Brain microvascular endothelial cell (primary cell): ENCODE data around the gene KCNQ1.

Experiments
- DNase-seq: peaks from one replicate; pipeline ENCODE4 v3.0.0-alpha.2; 2020
- H3K27ac ChIP-seq: fragments of 250-450 bp; sonication (Bioruptor Pico); 2 replicates; pipeline ENCODE4 v1.5.1; 2020; ENCODE audit warnings: mild to moderate bottlenecking, moderate library complexity
- H3K27me3 ChIP-seq: fragments of 250-450 bp; sonication (Bioruptor Pico); replicated peaks from 2 replicates; pipeline ENCODE4 v1.5.1; 2020; ENCODE audit warnings: mild to moderate bottlenecking
- H3K36me3 ChIP-seq: fragments of 250-450 bp; sonication (Bioruptor Pico); replicated peaks from 2 replicates; pipeline ENCODE4 v1.5.1; 2020; ENCODE audit warnings: mild to moderate bottlenecking
- H3K4me3 ChIP-seq: 2 replicates; pipeline ENCODE4 v1.5.1; 2011; ENCODE audit warnings: low read depth, mild to moderate bottlenecking, control low read depth, low read length, moderate library complexity
- CTCF ChIP-seq: IDR thresholded peaks from 2 replicates; pipeline ENCODE4 v1.5.1; 2011; ENCODE audit warnings: low read depth, mild to moderate bottlenecking, moderate library complexity, low read length, control low read depth, inconsistent platforms; ENCODE audit errors: missing control alignments
- in situ Hi-C: cut with HindIII; loops from 2 replicates; pipeline ENCODE4 v1.10.0; 2017; ENCODE audit warnings: low sequenced_read_pairs, low pct_ligation_motif_present

Gene KCNQ1

GRCh38 chr11:2685566-2686359, 241.0 kb downstream of the KCNQ1 start:
- Histone ChIP-seq H3K27ac (no peak overlapping the region), H3K27me3 (no peaks in the 10 kb centered on the region), H3K36me3 (no peaks in the 10 kb centered on the region), H3K4me3 (no peak overlapping the region)
- no peak for DNase-seq
- no peak for TF ChIP-seq CTCF
- in situ Hi-C loops, result no loop called here

DNA sequence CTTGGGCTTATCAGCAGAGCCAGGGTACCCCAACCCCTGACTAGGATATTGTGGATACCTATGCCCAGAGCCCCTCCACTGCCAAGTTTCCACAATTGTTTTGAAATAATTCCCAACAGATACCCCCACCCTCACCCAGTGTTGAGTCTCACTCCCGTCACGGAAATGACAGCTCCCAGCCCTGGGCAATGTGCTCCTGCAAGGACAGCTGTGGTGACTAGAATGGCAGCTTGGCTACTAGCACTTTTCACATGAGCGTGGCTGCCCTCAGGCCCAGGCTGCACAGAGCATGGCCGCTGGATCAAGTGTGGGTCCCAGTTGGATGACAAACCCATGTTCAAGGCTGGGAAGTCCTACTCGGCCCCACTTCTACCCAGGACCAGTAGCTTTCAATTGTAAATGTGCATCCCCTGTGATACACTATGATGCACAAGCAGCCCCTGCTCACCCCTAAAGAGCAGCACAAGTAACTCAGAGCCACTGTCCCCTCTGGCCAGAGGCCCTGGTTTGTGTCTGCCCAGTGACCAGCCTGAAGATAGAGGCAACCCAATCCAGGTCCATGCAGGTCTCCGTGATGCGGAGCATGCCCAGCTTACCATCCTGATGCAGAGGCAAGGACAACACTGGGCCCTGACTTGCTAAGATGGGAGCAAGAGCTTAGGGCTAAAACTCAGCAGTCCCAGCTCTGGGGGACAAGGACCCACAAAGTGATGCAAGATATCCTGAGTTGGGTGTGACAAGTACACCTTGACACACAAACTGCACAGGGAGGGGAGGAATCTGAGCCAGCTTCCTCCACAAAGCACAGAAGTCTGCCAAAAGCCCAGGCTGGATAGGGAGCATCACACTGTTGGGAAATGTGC, 241.8 kb downstream of the KCNQ1 start:
- DNase-seq, result no peak
- no peak for TF ChIP-seq CTCF
- in situ Hi-C loops, result no loop called here
- Histone ChIP-seq H3K27me3 (no peaks in the 10 kb centered on the region), H3K4me3 (no peak overlapping the region), H3K27ac (no peak overlapping the region), H3K36me3 (no peaks in the 10 kb centered on the region)

DNA sequence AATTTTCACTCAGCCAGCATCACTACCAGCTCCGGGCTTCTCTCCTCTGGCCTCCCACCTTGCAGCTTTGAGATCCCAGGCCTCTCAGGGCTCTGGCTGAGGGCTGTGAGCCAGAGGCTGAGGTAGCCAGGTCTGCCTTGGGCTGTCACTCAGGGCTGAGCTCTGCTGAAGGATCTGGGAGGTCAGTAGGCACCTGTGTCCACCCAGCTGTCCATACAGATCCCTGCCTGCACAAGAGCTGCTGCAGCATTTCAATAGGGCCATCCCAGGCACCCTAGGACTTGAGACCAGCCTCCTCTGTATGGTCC, 242.4 kb downstream of the KCNQ1 start:
- TF ChIP-seq CTCF, result no peak
- DNase-seq, result no peak
- no peak overlapping the region for H3K27ac ChIP-seq
- no peaks in the 10 kb centered on the region for H3K27me3 ChIP-seq
- no peaks in the 10 kb centered on the region for H3K36me3 ChIP-seq
- H3K4me3 ChIP-seq, result no peak overlapping the region
- in situ Hi-C loops, result no loop called here

DNA sequence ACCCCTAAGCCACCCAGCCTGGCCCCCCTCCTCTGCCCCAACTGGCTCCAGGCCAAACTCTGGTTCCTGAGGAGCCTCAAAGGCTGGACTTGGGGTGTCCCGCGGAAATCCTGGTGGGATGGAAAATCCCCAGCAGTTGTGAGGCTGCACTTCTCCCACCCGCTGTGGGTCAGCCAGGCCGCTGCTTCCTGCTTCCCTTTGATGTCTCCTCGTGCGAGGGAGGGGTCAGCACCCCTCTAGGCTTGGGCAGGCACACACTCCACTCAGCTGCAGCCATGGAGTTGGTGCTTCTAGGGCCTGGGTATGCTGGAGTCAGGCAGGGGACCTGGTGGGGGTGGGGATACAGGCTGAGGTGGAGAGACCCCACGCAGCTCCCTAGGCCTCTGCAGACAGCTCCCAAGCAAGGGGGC, 243.0 kb downstream of the KCNQ1 start:
- in situ Hi-C loops, result no loop called here

DNA sequence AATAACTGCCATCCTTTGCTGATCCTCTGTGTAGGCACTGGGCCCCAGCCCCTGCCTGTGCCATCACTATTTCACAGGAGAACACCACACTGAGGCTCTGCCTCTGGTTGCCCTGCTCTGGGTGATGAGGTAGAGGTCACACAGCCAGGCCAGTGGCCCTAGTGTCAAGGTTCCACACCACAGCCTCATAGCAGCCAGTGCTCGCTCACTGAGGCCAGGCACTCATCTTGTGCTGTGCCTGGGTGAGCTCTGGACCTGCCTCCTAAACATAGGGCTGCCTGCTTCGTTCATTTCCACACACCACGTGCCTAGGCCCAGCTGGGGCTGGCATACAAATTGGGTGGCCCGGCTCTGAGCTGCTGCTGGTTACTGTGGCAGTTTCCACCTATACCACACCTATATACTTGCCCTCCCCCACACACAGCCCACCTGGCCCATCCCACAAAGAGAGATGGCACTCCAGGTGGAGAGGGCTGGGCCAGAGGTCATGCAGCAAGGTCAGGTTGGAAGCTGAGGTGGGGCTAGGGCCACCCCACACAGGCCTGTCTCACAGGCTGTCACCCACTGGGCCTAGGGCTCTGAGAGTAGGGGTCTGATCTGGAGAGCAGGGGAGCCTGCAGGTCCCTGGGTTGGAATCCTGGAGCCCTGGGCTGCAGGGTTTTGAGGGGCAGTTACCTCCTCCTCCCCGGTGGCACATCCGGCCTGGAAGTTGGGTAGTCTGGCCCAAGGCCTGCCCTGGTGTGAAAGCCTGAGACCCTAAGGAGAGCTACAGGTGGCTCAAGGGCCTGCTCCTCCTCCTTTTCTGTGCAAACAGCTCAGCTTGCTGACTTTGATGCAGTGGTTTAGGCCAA, 243.8 kb downstream of the KCNQ1 start:
- no peak overlapping the region for H3K27ac ChIP-seq
- in situ Hi-C loops, result no loop called here
- TF ChIP-seq CTCF, result no peak
- H3K4me3 ChIP-seq, result no peak overlapping the region
- DNase-seq, result no peak
- H3K27me3 ChIP-seq, result no peaks in the 10 kb centered on the region
- no peaks in the 10 kb centered on the region for H3K36me3 ChIP-seq

More for the DNA sequence above, 243.0 kb downstream of the KCNQ1 start:
- Histone ChIP-seq H3K27ac (no peak overlapping the region), H3K4me3 (no peak overlapping the region), H3K36me3 (no peaks in the 10 kb centered on the region), H3K27me3 (no peaks in the 10 kb centered on the region)
- DNase-seq, result no peak
- no peak for TF ChIP-seq CTCF
